ENCODE results near the gene NPAS1. TPM values are rescaled to one million over a fixed set of nuclear protein-coding genes. Genes with fewer than 3 reads are reported as not detected.
A peak's percentile ranks its signal among the peaks of the same experiment; 100 is the strongest.
"Not testable (repeated sequence)": the region's sequence is repeated elsewhere in the genome, so short reads cannot be mapped to it uniquely, and the experiment has no call there.

The NPAS1 gene
- total RNA-seq, 2 experiments from 2014 or later: 1.1 to 2.1 TPM

- no peaks in the 10 kb centered on the region for H3K27me3 Mint-ChIP-seq
- Histone ChIP-seq H3K27me3 (ENCODE audit: control insufficient read depth in 1 of 2, insufficient read depth in 2 of 2, low read length in 2 of 2) (no peaks in the 10 kb centered on the region), H3K27ac (ENCODE audit: low read depth in 1 of 2, low read length in 2 of 2) (no peak overlapping the region), H3K9me3 (ENCODE audit: control insufficient read depth in 1 of 2, insufficient read depth in 1 of 2, low read length in 2 of 2) (peaks cover 0 to 9% of the 10 kb centered on the region in 2 experiments), H3K4me1 (ENCODE audit: insufficient read depth, low read length) (peaks cover 6% of the 10 kb centered on the region), H3K4me3 (ENCODE audit: low read length) (no peak overlapping the region), H3K36me3 (ENCODE audit: insufficient read depth, low read length) (peaks cover 5% of the 10 kb centered on the region)
- peak in 2 of 14 experiments; percentile 13 to 19 for DNase-seq
- ChIA-PET CTCF (no interaction called here), POLR2A (no interaction called here)
- intact Hi-C loops (cut with DNase I, micrococcal nuclease): no loop called here
- no peak overlapping the region for H3K4me3 Mint-ChIP-seq
- ATAC-seq (ENCODE audit: poor library complexity): no peak
- TF ChIP-seq CTCF (IDR thresholded peaks at IDR 0.05): no peak
- no peaks in the 10 kb centered on the region for H3K9me3 Mint-ChIP-seq
- H3K36me3 Mint-ChIP-seq (ENCODE audit: low read depth): peaks cover 12% of the 10 kb centered on the region
- no peaks in the 10 kb centered on the region for H3K4me1 Mint-ChIP-seq (ENCODE audit: low read depth)
- no peak overlapping the region for H3K27ac Mint-ChIP-seq
Observed at GRCh38 chr19:47005873-47006272, 13.8 kb upstream of the NPAS1 start.

- H3K36me3 Mint-ChIP-seq (ENCODE audit: low read depth): peaks cover 7% of the 10 kb centered on the region
- H3K4me1 Mint-ChIP-seq (ENCODE audit: low read depth): no peaks in the 10 kb centered on the region
- Histone ChIP-seq H3K9me3 (ENCODE audit: control insufficient read depth in 1 of 2, insufficient read depth in 1 of 2, low read length in 2 of 2) (peaks cover 0 to 9% of the 10 kb centered on the region in 2 experiments), H3K27me3 (ENCODE audit: control insufficient read depth in 1 of 2, insufficient read depth in 2 of 2, low read length in 2 of 2) (no peaks in the 10 kb centered on the region), H3K27ac (ENCODE audit: low read depth in 1 of 2, low read length in 2 of 2) (no peak overlapping the region), H3K4me1 (ENCODE audit: insufficient read depth, low read length) (peaks cover 6% of the 10 kb centered on the region), H3K4me3 (ENCODE audit: low read length) (no peak overlapping the region), H3K36me3 (ENCODE audit: insufficient read depth, low read length) (no peaks in the 10 kb centered on the region)
- intact Hi-C loops (cut with DNase I, micrococcal nuclease): no loop called here
- H3K27me3 Mint-ChIP-seq: no peaks in the 10 kb centered on the region
- no peak overlapping the region for H3K4me3 Mint-ChIP-seq
- no peaks in the 10 kb centered on the region for H3K9me3 Mint-ChIP-seq
- no peak overlapping the region for H3K27ac Mint-ChIP-seq
- DNase-seq (no peak), ATAC-seq (ENCODE audit: poor library complexity) (no peak)
- ChIA-PET CTCF (no interaction called here), POLR2A (no interaction called here)
- no peak for TF ChIP-seq CTCF (IDR thresholded peaks at IDR 0.05)
Observed at GRCh38 chr19:47006496-47006895, 13.1 kb upstream of the NPAS1 start.

GRCh38 chr19:47010549-47010948, 9.1 kb upstream of the NPAS1 start:
- H3K4me1 Mint-ChIP-seq (ENCODE audit: low read depth); POLR2A ChIA-PET; H3K36me3 ChIP-seq (ENCODE audit: insufficient read depth, low read length); H3K9me3 ChIP-seq (ENCODE audit: control insufficient read depth in 1 of 2, insufficient read depth in 1 of 2, low read length in 2 of 2); H3K4me1 ChIP-seq (ENCODE audit: insufficient read depth, low read length); H3K9me3 Mint-ChIP-seq; H3K27ac Mint-ChIP-seq; DNase-seq; H3K4me3 ChIP-seq (ENCODE audit: low read length); H3K27me3 ChIP-seq (ENCODE audit: control insufficient read depth in 1 of 2, insufficient read depth in 2 of 2, low read length in 2 of 2); H3K36me3 Mint-ChIP-seq (ENCODE audit: low read depth); H3K27ac ChIP-seq (ENCODE audit: low read depth in 1 of 2, low read length in 2 of 2); ATAC-seq (ENCODE audit: poor library complexity); CTCF ChIA-PET; H3K4me3 Mint-ChIP-seq: not testable (repeated sequence)
- intact Hi-C loops (cut with DNase I, micrococcal nuclease): loop anchor here in 1 of 2 experiments (10.0 kb wide), 1 partner anchor 94 kb away; no protein-coding TSS in a partner anchor
- peaks cover 10% of the 10 kb centered on the region for H3K27me3 Mint-ChIP-seq

GRCh38 chr19:47012617-47013016, 7.0 kb upstream of the NPAS1 start:
- Mint-ChIP-seq H3K36me3 (ENCODE audit: low read depth) (no peaks in the 10 kb centered on the region), H3K4me3 (no peak overlapping the region), H3K4me1 (ENCODE audit: low read depth) (peaks cover 8% of the 10 kb centered on the region), H3K27me3 (peaks cover 10% of the 10 kb centered on the region), H3K9me3 (no peaks in the 10 kb centered on the region), H3K27ac (no peak overlapping the region)
- intact Hi-C loops (cut with DNase I, micrococcal nuclease): loop anchor here (1.0 to 10.0 kb wide), 3 partner anchors 20 to 113 kb away; no protein-coding TSS in a partner anchor
- ChIA-PET CTCF (interaction anchor here (0.8 to 2.1 kb wide), 25 partner anchors 9 to 235 kb away, joined by 3 to 10 read pairs (median 4); partner anchors contain the start of gene AP2S1), POLR2A (interaction anchor here (0.6 to 1.4 kb wide), 5 partner anchors 10 to 150 kb away, joined by 3 to 5 read pairs (median 4); partner anchors contain the start of gene ZC3H4)
- no peak for DNase-seq
- no peak overlapping the region for H3K27ac ChIP-seq (ENCODE audit: low read depth in 1 of 2, low read length in 2 of 2)
- no peaks in the 10 kb centered on the region for H3K9me3 ChIP-seq (ENCODE audit: control insufficient read depth in 1 of 2, insufficient read depth in 1 of 2, low read length in 2 of 2)
- TF ChIP-seq CTCF (IDR thresholded peaks at IDR 0.05): no peak
- peaks cover 8% of the 10 kb centered on the region for H3K4me1 ChIP-seq (ENCODE audit: insufficient read depth, low read length)
- H3K36me3 ChIP-seq (ENCODE audit: insufficient read depth, low read length): no peaks in the 10 kb centered on the region
- H3K4me3 ChIP-seq (ENCODE audit: low read length): no peak overlapping the region
- no peaks in the 10 kb centered on the region for H3K27me3 ChIP-seq (ENCODE audit: control insufficient read depth in 1 of 2, insufficient read depth in 2 of 2, low read length in 2 of 2)
- no peak for ATAC-seq (ENCODE audit: poor library complexity)

All from CD4-positive, alpha-beta T cell (primary cell).